GM23338 (cell line): ENCODE results near the gene MYO18A. TPM values are rescaled to one million over a fixed set of nuclear protein-coding genes. Genes with fewer than 3 reads are reported as not detected.

Source experiments
- ATAC-seq: fragments of 200-7000 bp; cut with Tn5 transposase; 3 replicates; pipeline ENCODE4 v1.9.1; 2020
- DNase-seq: peaks from one replicate; pipeline ENCODE4 v3.0.0-alpha.2; 2015; ENCODE audit warnings: low spot score
- H2AFZ ChIP-seq: fragments of 200-600 bp; sonication (generic); 2 replicates; pipeline ENCODE4 v1.8.0; 2016; ENCODE audit warnings: antibody characterized with exemption, mild to moderate bottlenecking, moderate library complexity
- H3F3A ChIP-seq: fragments of 200-600 bp; sonication (generic); replicated peaks from 2 replicates; pipeline ENCODE4 v1.8.0; 2017; ENCODE audit warnings: antibody characterized with exemption, mixed run types, low read depth
- H3K27ac ChIP-seq: fragments of 200-600 bp; sonication (generic); 2 replicates; pipeline ENCODE4 v1.6.1; 2016; ENCODE audit warnings: low read depth
- H3K27me3 ChIP-seq: fragments of 200-600 bp; sonication (generic); 2 replicates; pipeline ENCODE4 v1.8.0; 2016; ENCODE audit warnings: mild to moderate bottlenecking, mixed run types, moderate library complexity; ENCODE audit not compliant: insufficient read depth
- H3K36me3 ChIP-seq: fragments of 200-600 bp; sonication (generic); 2 replicates; pipeline ENCODE4 v1.8.0; 2016; ENCODE audit warnings: mild to moderate bottlenecking; ENCODE audit not compliant: insufficient read depth
- H3K4me1 ChIP-seq: fragments of 200-600 bp; sonication (generic); 2 replicates; pipeline ENCODE4 v1.8.0; 2016; ENCODE audit warnings: mild to moderate bottlenecking, moderate library complexity; ENCODE audit not compliant: insufficient read depth
- H3K4me2 ChIP-seq: fragments of 200-600 bp; sonication (generic); 2 replicates; pipeline ENCODE4 v1.7.1; 2017; ENCODE audit warnings: mixed run types
- H3K4me3 ChIP-seq: fragments of 200-600 bp; sonication (generic); 2 replicates; pipeline ENCODE4 v1.6.1; 2016; ENCODE audit warnings: mixed run types
- H3K79me2 ChIP-seq: fragments of 200-600 bp; sonication (generic); replicated peaks from 2 replicates; pipeline ENCODE4 v1.8.0; 2017; ENCODE audit warnings: mild to moderate bottlenecking; ENCODE audit not compliant: insufficient read depth
- H3K9me2 ChIP-seq: fragments of 200-600 bp; sonication (generic); 2 replicates; pipeline ENCODE4 v1.8.0; 2017; ENCODE audit not compliant: insufficient read depth
- H4K20me1 ChIP-seq: fragments of 200-600 bp; sonication (generic); replicated peaks from 2 replicates; pipeline ENCODE4 v1.8.0; 2017; ENCODE audit warnings: mild to moderate bottlenecking; ENCODE audit not compliant: insufficient read depth
- H3K27ac Mint-ChIP-seq: 2 replicates; pipeline ENCODE4 v1.8.0; 2020; ENCODE audit warnings: inconsistent platforms, mild to moderate bottlenecking, moderate library complexity, mixed read lengths
- H3K27me3 Mint-ChIP-seq: 3 replicates; pipeline ENCODE4 v1.8.0; 2022; ENCODE audit warnings: low read depth, mild to moderate bottlenecking, moderate library complexity, mixed read lengths, inconsistent platforms; ENCODE audit not compliant: insufficient read depth, poor library complexity
- H3K36me3 Mint-ChIP-seq: 3 replicates; pipeline ENCODE4 v1.8.0; 2021; ENCODE audit warnings: low read depth, mild to moderate bottlenecking, inconsistent platforms, moderate library complexity, mixed read lengths
- H3K4me1 Mint-ChIP-seq: 3 replicates; pipeline ENCODE4 v1.8.0; 2020; ENCODE audit warnings: mild to moderate bottlenecking, inconsistent platforms, mixed read lengths
- H3K4me3 Mint-ChIP-seq: 3 replicates; pipeline ENCODE4 v1.8.0; 2021; ENCODE audit warnings: moderate library complexity, mild to moderate bottlenecking, inconsistent platforms, mixed read lengths
- H3K9me3 Mint-ChIP-seq: 3 replicates; pipeline ENCODE4 v1.8.0; 2020; ENCODE audit warnings: moderate library complexity, mild to moderate bottlenecking, inconsistent platforms, mixed read lengths
- CTCF ChIP-seq, 2 experiments: fragments of 200-600 bp in 1 of 2; sonication (generic) in 1 of 2; conservative IDR thresholded peaks; 2 replicates each; pipeline versions ENCODE4 v1.5.1 to v1.6.1; 2016 to 2017; ENCODE audit warnings: antibody characterized with exemption in 2 of 2, low read depth in 2 of 2, mild to moderate bottlenecking in 2 of 2, moderate library complexity in 1 of 2
- EZH2 ChIP-seq: fragments of 200-600 bp; sonication (generic); IDR thresholded peaks from one replicate; pipeline ENCODE4 v1.8.0; 2017; ENCODE audit warnings: antibody characterized with exemption, mild to moderate bottlenecking, low read depth; ENCODE audit not compliant: unreplicated experiment
- NANOG ChIP-seq: IDR thresholded peaks from 2 replicates; pipeline ENCODE4 v1.6.1; 2016; ENCODE audit warnings: antibody characterized with exemption, borderline replicate concordance
- POLR2AphosphoS5 ChIP-seq: IDR thresholded peaks from 2 replicates; pipeline ENCODE4 v1.6.1; 2016; ENCODE audit warnings: antibody characterized with exemption, low read depth
- REST ChIP-seq: IDR thresholded peaks from one replicate; pipeline ENCODE4 v1.6.1; 2018; ENCODE audit warnings: antibody characterized with exemption; ENCODE audit not compliant: unreplicated experiment
- ZNF114 ChIP-seq: fragments of 250-450 bp; sonication (Bioruptor Pico); IDR thresholded peaks from 2 replicates; pipeline ENCODE4 v1.5.0; 2020; ENCODE audit warnings: mild to moderate bottlenecking, moderate library complexity
- ZNF331 ChIP-seq: fragments of 250-450 bp; sonication (Bioruptor Pico); IDR thresholded peaks from 2 replicates; pipeline ENCODE4 v1.5.0; 2020; ENCODE audit warnings: low read depth, mild to moderate bottlenecking, moderate library complexity
- polyA plus RNA-seq: library from polyadenylated mRNA; unstranded; fragments of >200 nt; fragmentation: Nextera tagmentation; extraction: Ambion mirVana; gene quantifications from 2 replicates; pipeline ENCODE4 v1.2.1, GENCODE V29; 2016
- total RNA-seq: library from RNA; depleted of rRNA; stranded (reverse); fragments of >200 nt; shearing (Covaris generic); gene quantifications from 2 replicates; pipeline ENCODE4 v1.2.3, GENCODE V29; 2014
- TF ChIP-seq, protein P1 (sequence below): fragments of 250-450 bp; sonication (Bioruptor Pico); IDR thresholded peaks from 2 replicates; pipeline ENCODE4 v1.5.0; 2020; ENCODE audit warnings: mild to moderate bottlenecking, moderate library complexity
- TF ChIP-seq, protein P2 (sequence below): IDR thresholded peaks from 2 replicates; pipeline ENCODE4 v1.6.1; 2016; ENCODE audit warnings: antibody characterized with exemption

MYO18A gene
- total and polyA plus RNA-seq, 2 experiments from 2014 or later: 18.3 to 37.5 TPM

- Histone ChIP-seq H3K4me1 (peaks cover 5% of the 10 kb centered on the region; the same call in 1 of the 2 replicates), H4K20me1 (no peaks in the 10 kb centered on the region), H3F3A (0 out of 2 replicates have a peak, but pooled peaks cover 5% of the 10 kb centered on the region), H3K36me3 (no peaks in the 10 kb centered on the region), H3K27me3 (no peaks in the 10 kb centered on the region), H3K79me2 (no peaks in the 10 kb centered on the region), H2AFZ (no peak overlapping the region), H3K4me2 (no peak overlapping the region), H3K4me3 (no peak overlapping the region), H3K9me2 (no peaks in the 10 kb centered on the region), H3K27ac (no peak overlapping the region)
- Mint-ChIP-seq H3K27me3 (peaks cover 12% of the 10 kb centered on the region), H3K27ac (no peak overlapping the region), H3K4me1 (peaks cover 35% of the 10 kb centered on the region), H3K4me3 (no peak overlapping the region), H3K36me3 (peaks cover 46% of the 10 kb centered on the region), H3K9me3 (no peaks in the 10 kb centered on the region)
- ATAC-seq (no peak), DNase-seq (no peak)
- no peak for TF ChIP-seq CTCF (conservative IDR thresholded peaks at IDR 0.05; ENCODE audit: low read depth in 2 of 2)
- TF ChIP-seq EZH2: no peak
- TF ChIP-seq ZNF114: no peak
- TF ChIP-seq REST: no peak
- TF ChIP-seq, protein P1, sequence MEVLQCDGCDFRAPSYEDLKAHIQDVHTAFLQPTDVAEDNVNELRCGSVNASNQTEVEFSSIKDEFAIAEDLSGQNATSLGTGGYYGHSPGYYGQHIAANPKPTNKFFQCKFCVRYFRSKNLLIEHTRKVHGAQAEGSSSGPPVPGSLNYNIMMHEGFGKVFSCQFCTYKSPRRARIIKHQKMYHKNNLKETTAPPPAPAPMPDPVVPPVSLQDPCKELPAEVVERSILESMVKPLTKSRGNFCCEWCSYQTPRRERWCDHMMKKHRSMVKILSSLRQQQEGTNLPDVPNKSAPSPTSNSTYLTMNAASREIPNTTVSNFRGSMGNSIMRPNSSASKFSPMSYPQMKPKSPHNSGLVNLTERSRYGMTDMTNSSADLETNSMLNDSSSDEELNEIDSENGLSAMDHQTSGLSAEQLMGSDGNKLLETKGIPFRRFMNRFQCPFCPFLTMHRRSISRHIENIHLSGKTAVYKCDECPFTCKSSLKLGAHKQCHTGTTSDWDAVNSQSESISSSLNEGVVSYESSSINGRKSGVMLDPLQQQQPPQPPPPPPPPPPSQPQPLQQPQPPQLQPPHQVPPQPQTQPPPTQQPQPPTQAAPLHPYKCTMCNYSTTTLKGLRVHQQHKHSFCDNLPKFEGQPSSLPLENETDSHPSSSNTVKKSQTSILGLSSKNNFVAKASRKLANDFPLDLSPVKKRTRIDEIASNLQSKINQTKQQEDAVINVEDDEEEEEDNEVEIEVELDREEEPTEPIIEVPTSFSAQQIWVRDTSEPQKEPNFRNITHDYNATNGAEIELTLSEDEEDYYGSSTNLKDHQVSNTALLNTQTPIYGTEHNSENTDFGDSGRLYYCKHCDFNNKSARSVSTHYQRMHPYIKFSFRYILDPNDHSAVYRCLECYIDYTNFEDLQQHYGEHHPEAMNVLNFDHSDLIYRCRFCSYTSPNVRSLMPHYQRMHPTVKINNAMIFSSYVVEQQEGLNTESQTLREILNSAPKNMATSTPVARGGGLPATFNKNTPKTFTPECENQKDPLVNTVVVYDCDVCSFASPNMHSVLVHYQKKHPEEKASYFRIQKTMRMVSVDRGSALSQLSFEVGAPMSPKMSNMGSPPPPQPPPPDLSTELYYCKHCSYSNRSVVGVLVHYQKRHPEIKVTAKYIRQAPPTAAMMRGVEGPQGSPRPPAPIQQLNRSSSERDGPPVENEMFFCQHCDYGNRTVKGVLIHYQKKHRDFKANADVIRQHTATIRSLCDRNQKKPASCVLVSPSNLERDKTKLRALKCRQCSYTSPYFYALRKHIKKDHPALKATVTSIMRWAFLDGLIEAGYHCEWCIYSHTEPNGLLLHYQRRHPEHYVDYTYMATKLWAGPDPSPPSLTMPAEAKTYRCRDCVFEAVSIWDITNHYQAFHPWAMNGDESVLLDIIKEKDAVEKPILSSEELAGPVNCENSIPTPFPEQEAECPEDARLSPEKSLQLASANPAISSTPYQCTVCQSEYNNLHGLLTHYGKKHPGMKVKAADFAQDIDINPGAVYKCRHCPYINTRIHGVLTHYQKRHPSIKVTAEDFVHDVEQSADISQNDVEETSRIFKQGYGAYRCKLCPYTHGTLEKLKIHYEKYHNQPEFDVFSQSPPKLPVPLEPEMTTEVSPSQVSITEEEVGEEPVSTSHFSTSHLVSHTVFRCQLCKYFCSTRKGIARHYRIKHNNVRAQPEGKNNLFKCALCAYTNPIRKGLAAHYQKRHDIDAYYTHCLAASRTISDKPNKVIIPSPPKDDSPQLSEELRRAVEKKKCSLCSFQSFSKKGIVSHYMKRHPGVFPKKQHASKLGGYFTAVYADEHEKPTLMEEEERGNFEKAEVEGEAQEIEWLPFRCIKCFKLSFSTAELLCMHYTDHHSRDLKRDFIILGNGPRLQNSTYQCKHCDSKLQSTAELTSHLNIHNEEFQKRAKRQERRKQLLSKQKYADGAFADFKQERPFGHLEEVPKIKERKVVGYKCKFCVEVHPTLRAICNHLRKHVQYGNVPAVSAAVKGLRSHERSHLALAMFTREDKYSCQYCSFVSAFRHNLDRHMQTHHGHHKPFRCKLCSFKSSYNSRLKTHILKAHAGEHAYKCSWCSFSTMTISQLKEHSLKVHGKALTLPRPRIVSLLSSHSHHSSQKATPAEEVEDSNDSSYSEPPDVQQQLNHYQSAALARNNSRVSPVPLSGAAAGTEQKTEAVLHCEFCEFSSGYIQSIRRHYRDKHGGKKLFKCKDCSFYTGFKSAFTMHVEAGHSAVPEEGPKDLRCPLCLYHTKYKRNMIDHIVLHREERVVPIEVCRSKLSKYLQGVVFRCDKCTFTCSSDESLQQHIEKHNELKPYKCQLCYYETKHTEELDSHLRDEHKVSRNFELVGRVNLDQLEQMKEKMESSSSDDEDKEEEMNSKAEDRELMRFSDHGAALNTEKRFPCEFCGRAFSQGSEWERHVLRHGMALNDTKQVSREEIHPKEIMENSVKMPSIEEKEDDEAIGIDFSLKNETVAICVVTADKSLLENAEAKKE: no peak
- no peak for TF ChIP-seq POLR2AphosphoS5
- no peak for TF ChIP-seq NANOG
- no peak for TF ChIP-seq ZNF331 (CRISPR knock-in tag)
- TF ChIP-seq, protein P2, sequence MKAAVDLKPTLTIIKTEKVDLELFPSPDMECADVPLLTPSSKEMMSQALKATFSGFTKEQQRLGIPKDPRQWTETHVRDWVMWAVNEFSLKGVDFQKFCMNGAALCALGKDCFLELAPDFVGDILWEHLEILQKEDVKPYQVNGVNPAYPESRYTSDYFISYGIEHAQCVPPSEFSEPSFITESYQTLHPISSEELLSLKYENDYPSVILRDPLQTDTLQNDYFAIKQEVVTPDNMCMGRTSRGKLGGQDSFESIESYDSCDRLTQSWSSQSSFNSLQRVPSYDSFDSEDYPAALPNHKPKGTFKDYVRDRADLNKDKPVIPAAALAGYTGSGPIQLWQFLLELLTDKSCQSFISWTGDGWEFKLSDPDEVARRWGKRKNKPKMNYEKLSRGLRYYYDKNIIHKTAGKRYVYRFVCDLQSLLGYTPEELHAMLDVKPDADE: no peak
Measured at GRCh38 chr17:29096094-29096493, 84.1 kb downstream of the MYO18A start.
